Peyer's patch (tissue), 4 donors: ENCODE measurements around the gene SORBS2. TPM values are rescaled to one million over a fixed set of nuclear protein-coding genes. Genes with fewer than 3 reads are reported as not detected.

Experiments
- DNase-seq, 3 donors: peaks; one replicate each; pipeline ENCODE4 v3.0.0-alpha.2; 2017 to 2019
- H3K27ac ChIP-seq, 4 donors: fragments of 200-600 bp; sonication (generic); one replicate each; pipeline ENCODE4 v1.5.1; 2016 to 2019
- H3K27me3 ChIP-seq, 2 donors: fragments of 200-600 bp; sonication (generic); one replicate each; pipeline ENCODE4 v1.5.1; 2019
- H3K36me3 ChIP-seq, 3 donors: fragments of 200-600 bp; sonication (generic); one replicate each; pipeline ENCODE4 v1.5.1; 2016 to 2019
- H3K4me1 ChIP-seq, 4 donors: fragments of 200-600 bp; sonication (generic); one replicate each; pipeline ENCODE4 v1.5.1; 2016 to 2019
- H3K4me3 ChIP-seq, 4 donors: fragments of 200-600 bp; sonication (generic); 1 replicate in 3 of 4; 2 replicates in 1 of 4; pipeline ENCODE4 v1.5.1; 2016 to 2019; ENCODE audit warnings: mild to moderate bottlenecking in 1 of 4
- H3K9me3 ChIP-seq, 4 donors: fragments of 200-600 bp; sonication (generic); one replicate each; pipeline ENCODE4 v1.5.1; 2016 to 2019; ENCODE audit warnings: mild to moderate bottlenecking in 1 of 4
- POLR2A ChIP-seq, 2 donors: fragments of 450-650 bp; IDR thresholded peaks; one replicate each; pipeline ENCODE4 v1.5.1; 2017; ENCODE audit warnings: antibody characterized with exemption in 2 of 2, mild to moderate bottlenecking in 2 of 2, moderate library complexity in 2 of 2
- total RNA-seq, 4 donors: library from RNA; depleted of rRNA; stranded (reverse); fragments of >200 nt; gene quantifications; one replicate each; pipeline ENCODE4 v1.1.0, GENCODE V29; 2016
- TF ChIP-seq, protein P1 (sequence below), 6 experiments: fragments of 450-650 bp in 4 of 6; fragments of 200-600 bp in 2 of 6; sonication (generic) in 1 of 6; IDR thresholded peaks; one replicate each; pipeline ENCODE4 v1.5.1; 2017 to 2019; ENCODE audit warnings: antibody characterized with exemption in 6 of 6, mild to moderate bottlenecking in 3 of 6, moderate library complexity in 1 of 6

SORBS2 gene
- total RNA-seq, 4 donors from 2014 or later, result 15.8 to 61.9 (median 53.0) TPM

DNA sequence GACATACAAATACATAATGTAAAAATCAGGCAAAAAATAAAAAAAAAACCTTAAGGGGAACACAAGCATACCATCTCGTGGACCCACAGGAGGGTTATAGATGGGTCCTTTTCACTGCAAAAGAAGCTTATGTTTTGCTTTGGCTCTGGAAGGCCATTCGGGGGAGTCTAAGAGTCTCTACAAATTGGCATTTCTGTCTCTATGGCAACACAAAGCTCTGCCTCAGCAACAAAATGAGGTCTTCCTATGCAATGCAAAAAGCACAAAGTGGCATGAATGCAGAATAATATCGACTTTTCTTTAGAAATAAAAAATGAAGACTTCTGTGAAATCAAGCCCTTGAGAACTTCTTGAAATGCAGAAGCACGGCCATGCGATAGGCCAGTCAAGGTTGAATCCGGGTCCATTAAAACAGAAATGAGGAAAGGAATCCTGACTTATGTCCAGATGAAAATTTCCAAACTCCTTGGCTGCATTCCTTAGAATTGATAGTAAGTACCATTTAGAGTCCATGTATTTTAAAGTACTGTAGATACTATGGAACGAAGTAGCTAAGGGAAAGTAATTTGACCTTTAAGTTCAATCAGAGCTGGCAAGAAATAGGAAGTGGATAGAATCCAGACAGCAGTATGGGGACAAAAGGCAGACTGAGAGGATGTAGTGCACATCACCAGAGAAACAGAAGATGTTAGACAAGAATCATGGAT lies 213.0 kb downstream of the SORBS2 start:
- TF ChIP-seq, protein P1, sequence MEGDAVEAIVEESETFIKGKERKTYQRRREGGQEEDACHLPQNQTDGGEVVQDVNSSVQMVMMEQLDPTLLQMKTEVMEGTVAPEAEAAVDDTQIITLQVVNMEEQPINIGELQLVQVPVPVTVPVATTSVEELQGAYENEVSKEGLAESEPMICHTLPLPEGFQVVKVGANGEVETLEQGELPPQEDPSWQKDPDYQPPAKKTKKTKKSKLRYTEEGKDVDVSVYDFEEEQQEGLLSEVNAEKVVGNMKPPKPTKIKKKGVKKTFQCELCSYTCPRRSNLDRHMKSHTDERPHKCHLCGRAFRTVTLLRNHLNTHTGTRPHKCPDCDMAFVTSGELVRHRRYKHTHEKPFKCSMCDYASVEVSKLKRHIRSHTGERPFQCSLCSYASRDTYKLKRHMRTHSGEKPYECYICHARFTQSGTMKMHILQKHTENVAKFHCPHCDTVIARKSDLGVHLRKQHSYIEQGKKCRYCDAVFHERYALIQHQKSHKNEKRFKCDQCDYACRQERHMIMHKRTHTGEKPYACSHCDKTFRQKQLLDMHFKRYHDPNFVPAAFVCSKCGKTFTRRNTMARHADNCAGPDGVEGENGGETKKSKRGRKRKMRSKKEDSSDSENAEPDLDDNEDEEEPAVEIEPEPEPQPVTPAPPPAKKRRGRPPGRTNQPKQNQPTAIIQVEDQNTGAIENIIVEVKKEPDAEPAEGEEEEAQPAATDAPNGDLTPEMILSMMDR (IDR thresholded peaks at IDR 0.05), result no peak
- no peak for TF ChIP-seq POLR2A (IDR thresholded peaks at IDR 0.05)
- DNase-seq, result no peak
- Histone ChIP-seq H3K27ac (no peak overlapping the region), H3K36me3 (no peaks in the 10 kb centered on the region), H3K27me3 (no peaks in the 10 kb centered on the region), H3K4me1 (no peaks in the 10 kb centered on the region), H3K4me3 (no peak overlapping the region), H3K9me3 (no peaks in the 10 kb centered on the region)

DNA sequence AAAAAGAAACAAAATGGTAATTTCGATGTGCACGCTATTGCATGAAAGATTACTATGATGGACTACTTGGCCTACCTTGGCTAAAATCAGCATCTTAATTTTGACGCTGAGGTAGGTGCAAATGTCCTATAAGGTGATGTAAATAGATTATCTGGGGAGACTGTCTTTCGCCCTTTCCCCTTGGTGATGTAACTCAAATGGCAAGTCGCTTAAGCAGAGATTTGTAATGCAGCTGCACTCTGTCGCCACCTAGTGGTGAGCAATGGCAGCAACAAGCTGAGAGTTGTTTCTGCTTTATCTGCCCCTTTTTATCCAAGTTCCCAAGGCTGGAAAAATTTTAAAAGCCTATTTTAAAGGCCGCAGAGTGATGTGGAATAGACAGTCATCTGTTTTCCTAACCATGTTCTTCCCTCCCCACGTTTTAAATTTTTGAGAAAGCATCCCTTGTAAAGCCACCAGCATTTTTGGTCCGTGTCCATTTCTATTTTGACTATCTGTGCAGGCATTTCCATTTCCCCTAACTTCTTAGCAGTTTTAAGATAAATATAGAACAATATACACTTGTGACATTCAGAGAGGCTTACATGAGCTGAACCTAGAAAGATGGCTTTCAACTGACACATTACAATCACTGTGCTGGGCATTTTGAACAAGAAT lies 214.3 kb downstream of the SORBS2 start:
- Histone ChIP-seq H3K27ac (no peak overlapping the region), H3K4me3 (no peak overlapping the region), H3K36me3 (no peaks in the 10 kb centered on the region), H3K4me1 (no peaks in the 10 kb centered on the region), H3K9me3 (no peaks in the 10 kb centered on the region), H3K27me3 (no peaks in the 10 kb centered on the region)
- TF ChIP-seq, protein P1 (IDR thresholded peaks at IDR 0.05), result peak; percentile 85 to 99 (median 95)
- no peak for TF ChIP-seq POLR2A (IDR thresholded peaks at IDR 0.05)
- DNase-seq, result peak; percentile 52 to 89 (median 70)

DNA sequence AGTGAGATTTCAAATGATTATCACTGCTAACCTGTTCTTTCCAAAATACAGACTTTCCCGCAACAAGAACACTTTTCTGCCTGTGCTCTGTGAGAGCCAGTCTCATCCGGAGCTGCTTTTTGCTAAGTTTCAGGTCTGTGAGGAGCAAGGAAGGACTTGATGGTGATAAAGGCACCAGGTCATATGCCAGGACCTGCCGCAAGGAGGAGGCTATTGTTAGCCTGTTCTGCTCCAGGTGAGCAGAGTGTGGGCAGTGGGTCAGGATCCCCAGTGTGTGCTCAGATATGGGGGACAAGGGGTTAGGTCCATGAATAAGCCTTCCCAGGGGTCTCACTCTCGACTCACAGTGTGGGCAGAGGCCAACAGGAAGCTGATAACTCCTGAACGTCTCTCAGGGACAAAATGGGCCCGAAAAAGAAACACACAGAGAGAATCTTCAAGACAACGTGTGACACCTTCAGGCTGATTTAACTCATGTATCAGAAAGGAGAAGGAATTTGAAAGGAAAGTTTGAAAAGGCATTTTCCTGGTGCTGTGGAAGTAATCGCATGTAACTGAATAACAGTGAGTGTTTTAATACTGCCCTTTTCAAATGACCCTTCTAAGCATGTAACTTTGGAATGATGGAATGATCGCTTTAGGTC lies 219.0 kb downstream of the SORBS2 start:
- Histone ChIP-seq H3K36me3 (no peaks in the 10 kb centered on the region), H3K9me3 (no peaks in the 10 kb centered on the region), H3K27me3 (no peaks in the 10 kb centered on the region), H3K4me1 (peaks cover 0 to 4% (median 0%) of the 10 kb centered on the region in 4 donors), H3K27ac (peak overlapping the region in 1 of 4 donors; percentile 45), H3K4me3 (no peak overlapping the region)
- no peak for DNase-seq
- TF ChIP-seq, protein P1 (IDR thresholded peaks at IDR 0.05), result no peak
- no peak for TF ChIP-seq POLR2A (IDR thresholded peaks at IDR 0.05)

DNA sequence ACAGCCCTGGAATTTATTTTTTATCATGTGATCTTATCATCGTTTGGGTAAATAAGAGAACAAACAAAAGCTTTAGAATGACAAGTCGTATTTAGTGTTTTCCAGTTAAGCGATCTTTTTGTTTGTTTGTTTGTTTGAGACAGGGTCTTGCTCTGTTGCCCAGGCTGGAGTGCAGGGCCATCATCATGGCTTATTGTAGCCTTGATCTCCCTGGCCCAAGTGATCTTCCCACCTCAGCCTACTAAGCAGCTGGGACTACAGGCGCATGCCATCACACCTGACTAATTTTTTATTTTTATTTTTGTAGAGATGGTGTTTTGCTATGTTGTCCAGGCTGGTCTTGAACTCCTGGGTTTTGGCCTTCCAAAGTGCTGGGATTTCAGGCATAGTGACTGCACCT lies 219.6 kb downstream of the SORBS2 start:
- Histone ChIP-seq H3K27me3 (no peaks in the 10 kb centered on the region), H3K36me3 (no peaks in the 10 kb centered on the region), H3K4me1 (peaks cover 0 to 4% (median 0%) of the 10 kb centered on the region in 4 donors), H3K9me3 (no peaks in the 10 kb centered on the region), H3K27ac (peak overlapping the region in 1 of 4 donors; percentile 45), H3K4me3 (no peak overlapping the region)
- TF ChIP-seq, protein P1 (IDR thresholded peaks at IDR 0.05), result no peak
- TF ChIP-seq POLR2A (IDR thresholded peaks at IDR 0.05), result no peak
- no peak for DNase-seq

DNA sequence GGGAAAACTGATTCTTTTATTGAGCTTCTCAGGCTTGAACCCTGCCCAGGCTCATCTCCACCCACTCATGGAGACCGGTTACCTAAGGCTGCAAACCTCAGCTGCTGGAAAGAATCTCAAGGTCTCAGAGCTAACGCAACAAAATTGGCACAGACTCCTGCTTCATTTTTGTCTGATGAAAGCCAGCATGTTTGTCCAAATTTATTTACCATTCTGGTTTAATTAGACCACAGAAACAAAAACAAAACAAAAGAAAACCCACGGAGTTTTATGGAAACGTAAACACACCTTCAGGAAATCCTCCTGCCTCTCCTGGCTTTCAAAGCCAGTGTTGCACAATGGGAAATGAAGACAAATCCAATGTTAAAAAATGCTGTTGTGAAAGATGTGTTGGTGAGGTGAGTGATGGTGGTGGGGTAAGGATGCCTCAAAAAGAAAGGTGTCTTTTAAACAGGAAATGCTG lies 220.3 kb downstream of the SORBS2 start:
- Histone ChIP-seq H3K27ac (no peak overlapping the region), H3K36me3 (no peaks in the 10 kb centered on the region), H3K9me3 (no peaks in the 10 kb centered on the region), H3K4me1 (peaks cover 0 to 4% (median 0%) of the 10 kb centered on the region in 4 donors), H3K27me3 (no peaks in the 10 kb centered on the region), H3K4me3 (no peak overlapping the region)
- no peak for DNase-seq
- TF ChIP-seq, protein P1 (IDR thresholded peaks at IDR 0.05), result no peak
- no peak for TF ChIP-seq POLR2A (IDR thresholded peaks at IDR 0.05)
